HG03103 (cell line): Measurements from ENCODE around the gene PDPK1.

Source experiments
- ATAC-seq: cut with Tn5 transposase; IDR thresholded peaks from one replicate; pipeline ENCODE4 v1.9.1; 2021; ENCODE audit warnings: low read depth; ENCODE audit not compliant: unreplicated experiment

PDPK1 gene

GRCh38 chr16:2537451-2538379 lies at the start of gene PDPK1:
Gene PDPK1 (plus strand): TSS chr16:2538021. CDS start chr16:2538113, 92 bp downstream.
- ATAC-seq: peak; percentile 81

- ATAC-seq: no peak
These were observed 48.2 kb upstream of the PDPK1 start for GRCh38 chr16:2489581-2489980.

GRCh38 chr16:2490190-2491105 lies 47.4 kb upstream of the PDPK1 start:
- no peak for ATAC-seq

GRCh38 chr16:2492292-2492691 lies 45.5 kb upstream of the PDPK1 start:
- no peak for ATAC-seq

GRCh38 chr16:2493605-2494004 lies 44.2 kb upstream of the PDPK1 start:
- ATAC-seq: no peak

GRCh38 chr16:2494616-2495015 lies 43.2 kb upstream of the PDPK1 start:
- no peak for ATAC-seq

GRCh38 chr16:2495041-2495440 lies 42.8 kb upstream of the PDPK1 start:
- no peak for ATAC-seq

GRCh38 chr16:2496223-2497115 lies 41.4 kb upstream of the PDPK1 start:
- ATAC-seq: no peak

GRCh38 chr16:2497116-2497630 lies 40.6 kb upstream of the PDPK1 start:
- no peak for ATAC-seq

- ATAC-seq: no peak
These were observed 39.9 kb upstream of the PDPK1 start for GRCh38 chr16:2497695-2498484.

- no peak for ATAC-seq
These were observed 39.1 kb upstream of the PDPK1 start for GRCh38 chr16:2498531-2499253.

- no peak for ATAC-seq
These were observed 38.4 kb upstream of the PDPK1 start for GRCh38 chr16:2499454-2499853.

- ATAC-seq: no peak
These were observed 37.9 kb upstream of the PDPK1 start for GRCh38 chr16:2499890-2500429.

GRCh38 chr16:2500430-2500917 lies 37.3 kb upstream of the PDPK1 start:
- ATAC-seq: no peak

GRCh38 chr16:2500918-2501750 lies 36.7 kb upstream of the PDPK1 start:
- no peak for ATAC-seq

GRCh38 chr16:2501946-2502895 lies 35.6 kb upstream of the PDPK1 start:
- ATAC-seq: no peak
